ENCODE results near the gene SLC66A2.
"Not testable (repeated sequence)": the region's sequence is repeated elsewhere in the genome, so short reads cannot be mapped to it uniquely, and the experiment has no call there.

SLC66A2 gene

GRCh38 chr18:79951545-79952455, at the start of gene SLC66A2:
SLC66A2 (minus strand) TSS chr18:79951653; CDS start chr18:79950926, 727 bp downstream.
- H3K4me1 ChIP-seq = peaks cover 11% of the 10 kb centered on the region
- peak within 1 kb of the TSS; percentile 97 for H2AFZ ChIP-seq
- H3K36me3 ChIP-seq (ENCODE audit: control insufficient read depth, insufficient read depth, low read length) = no peaks in the 10 kb centered on the region
- no peaks in the 10 kb centered on the region for H3K9me3 ChIP-seq (ENCODE audit: control insufficient read depth, low read length)
- peaks cover 37% of the 10 kb centered on the region for H3K79me2 ChIP-seq
- H3K9ac ChIP-seq = peak within 1 kb of the TSS; percentile 33
- peak within 1 kb of the TSS; percentile 94 for H3K4me2 ChIP-seq (ENCODE audit: low read length)
- H3K4me3 ChIP-seq (ENCODE audit: low read depth, low read length) = peak within 1 kb of the TSS; percentile 72
- H3K27ac ChIP-seq = peak within 1 kb of the TSS; percentile 25
- TF ChIP-seq CTCF (IDR thresholded peaks at IDR 0.05) = no peak
- no peaks in the 10 kb centered on the region for H3K27me3 ChIP-seq (ENCODE audit: control insufficient read depth, insufficient read depth, low read length)

GRCh38 chr18:80000877-80001276, 49.4 kb upstream of the SLC66A2 start:
- no peaks in the 10 kb centered on the region for H3K36me3 ChIP-seq (ENCODE audit: control insufficient read depth, insufficient read depth, low read length)
- no peaks in the 10 kb centered on the region for H3K9me3 ChIP-seq (ENCODE audit: control insufficient read depth, low read length)
- H3K4me3 ChIP-seq (ENCODE audit: low read depth, low read length) = no peak overlapping the region
- TF ChIP-seq CTCF (IDR thresholded peaks at IDR 0.05) = no peak
- H3K27ac ChIP-seq = no peak overlapping the region
- no peaks in the 10 kb centered on the region for H3K79me2 ChIP-seq
- H3K4me2 ChIP-seq (ENCODE audit: low read length) = no peak overlapping the region
- no peaks in the 10 kb centered on the region for H3K4me1 ChIP-seq
- no peaks in the 10 kb centered on the region for H3K27me3 ChIP-seq (ENCODE audit: control insufficient read depth, insufficient read depth, low read length)
- no peak overlapping the region for H3K9ac ChIP-seq
- no peak overlapping the region for H2AFZ ChIP-seq

- not testable (repeated sequence) for H3K79me2 ChIP-seq; H3K27me3 ChIP-seq (ENCODE audit: control insufficient read depth, insufficient read depth, low read length); H2AFZ ChIP-seq; H3K4me2 ChIP-seq (ENCODE audit: low read length); H3K4me1 ChIP-seq; H3K4me3 ChIP-seq (ENCODE audit: low read depth, low read length); H3K36me3 ChIP-seq (ENCODE audit: control insufficient read depth, insufficient read depth, low read length); H3K27ac ChIP-seq; H3K9me3 ChIP-seq (ENCODE audit: control insufficient read depth, low read length); H3K9ac ChIP-seq
These were observed 48.2 kb upstream of the SLC66A2 start for GRCh38 chr18:79999701-80000100.

- Histone ChIP-seq H3K9ac (no peak overlapping the region), H3K27ac (no peak overlapping the region), H3K27me3 (ENCODE audit: control insufficient read depth, insufficient read depth, low read length) (no peaks in the 10 kb centered on the region), H3K9me3 (ENCODE audit: control insufficient read depth, low read length) (no peaks in the 10 kb centered on the region), H3K36me3 (ENCODE audit: control insufficient read depth, insufficient read depth, low read length) (no peaks in the 10 kb centered on the region), H3K79me2 (peaks cover 13% of the 10 kb centered on the region), H3K4me2 (ENCODE audit: low read length) (no peak overlapping the region), H3K4me3 (ENCODE audit: low read depth, low read length) (no peak overlapping the region), H3K4me1 (peaks cover 3% of the 10 kb centered on the region), H2AFZ (no peak overlapping the region)
- TF ChIP-seq CTCF (IDR thresholded peaks at IDR 0.05) = no peak
These were observed 40.0 kb upstream of the SLC66A2 start for GRCh38 chr18:79991494-79991893.

GRCh38 chr18:79989195-79989497, 37.7 kb upstream of the SLC66A2 start:
- Histone ChIP-seq H3K79me2 (peaks cover 22% of the 10 kb centered on the region), H3K27me3 (ENCODE audit: control insufficient read depth, insufficient read depth, low read length) (no peaks in the 10 kb centered on the region), H3K4me3 (ENCODE audit: low read depth, low read length) (peak overlapping the region; percentile 66), H3K4me2 (ENCODE audit: low read length) (peak overlapping the region; percentile 75), H3K9me3 (ENCODE audit: control insufficient read depth, low read length) (no peaks in the 10 kb centered on the region), H3K9ac (no peak overlapping the region), H3K36me3 (ENCODE audit: control insufficient read depth, insufficient read depth, low read length) (no peaks in the 10 kb centered on the region), H3K27ac (peak overlapping the region; percentile 87), H3K4me1 (peaks cover 3% of the 10 kb centered on the region), H2AFZ (peak overlapping the region; percentile 84)
- no peak for TF ChIP-seq CTCF (IDR thresholded peaks at IDR 0.05)

Data from parathyroid adenoma (tissue), 2 donors.